H9 (cell line): ENCODE results near the gene TBC1D17. TPM values are rescaled to one million over a fixed set of nuclear protein-coding genes. Genes with fewer than 3 reads are reported as not detected.

Experiments used
- DNase-seq: peaks from one replicate; pipeline ENCODE4 v3.0.0-alpha.2; 2017
- H2AFZ ChIP-seq: one replicate; pipeline ENCODE4 v1.6.1; 2013; ENCODE audit warnings: mild to moderate bottlenecking, low read length, control low read depth, moderate library complexity
- H2AK5ac ChIP-seq: 2 replicates; pipeline ENCODE4 v1.6.1; 2013; ENCODE audit warnings: low read length, control low read depth, mixed read lengths; ENCODE audit not compliant: insufficient read length
- H2BK120ac ChIP-seq: one replicate; pipeline ENCODE4 v1.6.1; 2013; ENCODE audit warnings: low read depth, mild to moderate bottlenecking, low read length, control low read depth, inconsistent platforms; ENCODE audit not compliant: poor library complexity, severe bottlenecking
- H2BK12ac ChIP-seq: 2 replicates; pipeline ENCODE4 v1.6.1; 2013; ENCODE audit warnings: low read length, control low read depth, mixed read lengths, low read depth; ENCODE audit not compliant: insufficient read length
- H2BK15ac ChIP-seq: 2 replicates; pipeline ENCODE4 v1.6.1; 2013; ENCODE audit warnings: low read depth, low read length, control low read depth
- H2BK20ac ChIP-seq: one replicate; pipeline ENCODE4 v1.6.1; 2013; ENCODE audit warnings: low read depth, mild to moderate bottlenecking, low read length, control low read depth, inconsistent platforms; ENCODE audit not compliant: poor library complexity, severe bottlenecking
- H2BK5ac ChIP-seq: 2 replicates; pipeline ENCODE4 v1.6.1; 2013; ENCODE audit warnings: low read length, control low read depth, mixed read lengths; ENCODE audit not compliant: insufficient read length
- H3K14ac ChIP-seq: 2 replicates; pipeline ENCODE4 v1.6.1; 2013; ENCODE audit warnings: low read length, control low read depth; ENCODE audit not compliant: insufficient read depth
- H3K18ac ChIP-seq: 2 replicates; pipeline ENCODE4 v1.6.1; 2013; ENCODE audit warnings: low read depth, mild to moderate bottlenecking, mixed read lengths, low read length, control low read depth; ENCODE audit not compliant: insufficient read length
- H3K23ac ChIP-seq: 2 replicates; pipeline ENCODE4 v1.6.1; 2013; ENCODE audit warnings: low read length, control low read depth, mixed read lengths, low read depth; ENCODE audit not compliant: insufficient read length
- H3K23me2 ChIP-seq: 2 replicates; pipeline ENCODE4 v1.6.1; 2013; ENCODE audit warnings: low read depth, mild to moderate bottlenecking, mixed read lengths, low read length, control low read depth; ENCODE audit not compliant: insufficient read length, poor library complexity, severe bottlenecking
- H3K27ac ChIP-seq: 2 replicates; pipeline ENCODE4 v1.5.1; 2013; ENCODE audit warnings: low read length, control low read depth, mixed read lengths, low read depth; ENCODE audit not compliant: insufficient read length
- H3K27me3 ChIP-seq: 2 replicates; pipeline ENCODE4 v1.6.1; 2013; ENCODE audit warnings: low read length, control low read depth, inconsistent platforms; ENCODE audit not compliant: insufficient read depth
- H3K4ac ChIP-seq: 2 replicates; pipeline ENCODE4 v1.6.1; 2013; ENCODE audit warnings: low read depth, mild to moderate bottlenecking, control low read depth, inconsistent platforms, low read length, moderate library complexity
- H3K4me1 ChIP-seq: 2 replicates; pipeline ENCODE4 v1.6.1; 2013; ENCODE audit warnings: low read length, control low read depth, inconsistent platforms; ENCODE audit not compliant: insufficient read depth
- H3K4me2 ChIP-seq: 2 replicates; pipeline ENCODE4 v1.6.1; 2013; ENCODE audit warnings: low read length, control low read depth, mixed read lengths; ENCODE audit not compliant: insufficient read length, insufficient read depth
- H3K56ac ChIP-seq: 2 replicates; pipeline ENCODE4 v1.6.1; 2013; ENCODE audit warnings: low read depth, mild to moderate bottlenecking, mixed read lengths, low read length, control low read depth; ENCODE audit not compliant: insufficient read length
- H3K79me1 ChIP-seq: 2 replicates; pipeline ENCODE4 v1.6.1; 2013; ENCODE audit warnings: low read depth, mild to moderate bottlenecking, moderate library complexity, low read length, control low read depth, inconsistent platforms; ENCODE audit not compliant: insufficient read depth, poor library complexity, severe bottlenecking
- H3K79me2 ChIP-seq: 2 replicates; pipeline ENCODE4 v1.6.1; 2013; ENCODE audit warnings: low read length, control low read depth, inconsistent platforms; ENCODE audit not compliant: insufficient read depth
- H3K9ac ChIP-seq: 2 replicates; pipeline ENCODE4 v1.6.1; 2013; ENCODE audit warnings: low read length, control low read depth, mixed read lengths; ENCODE audit not compliant: insufficient read length; ENCODE audit errors: extremely low read depth
- H3K9me3 ChIP-seq: one replicate; pipeline ENCODE4 v1.6.1; 2013; ENCODE audit warnings: low read depth, low read length, inconsistent platforms; ENCODE audit not compliant: control insufficient read depth
- H3T11ph ChIP-seq: one replicate; pipeline ENCODE4 v1.6.1; 2013; ENCODE audit warnings: mild to moderate bottlenecking, low read length, control low read depth, inconsistent platforms
- H4K20me1 ChIP-seq: one replicate; pipeline ENCODE4 v1.6.1; 2013; ENCODE audit not compliant: control insufficient read depth, insufficient read length, insufficient read depth
- H4K5ac ChIP-seq: 2 replicates; pipeline ENCODE4 v1.6.1; 2013; ENCODE audit warnings: low read depth, mild to moderate bottlenecking, mixed read lengths, low read length, control low read depth; ENCODE audit not compliant: insufficient read length
- H4K8ac ChIP-seq: replicated peaks from 2 replicates; pipeline ENCODE4 v1.6.1; 2013; ENCODE audit warnings: low read length, control low read depth, mixed read lengths, low read depth; ENCODE audit not compliant: insufficient read length
- H4K91ac ChIP-seq: 2 replicates; pipeline ENCODE4 v1.6.1; 2013; ENCODE audit warnings: low read depth, mild to moderate bottlenecking, moderate library complexity, mixed read lengths, low read length, control low read depth; ENCODE audit not compliant: insufficient read length
- H3K27ac Mint-ChIP-seq, 3 experiments: 2 replicates in 2 of 3; 3 replicates in 1 of 3; pipeline ENCODE4 v1.8.0; 2020 to 2021; ENCODE audit warnings: mixed read lengths in 3 of 3, mild to moderate bottlenecking in 1 of 3, moderate library complexity in 1 of 3
- H3K27me3 Mint-ChIP-seq: 2 replicates; pipeline ENCODE4 v1.8.0; 2021; ENCODE audit warnings: low read depth, mild to moderate bottlenecking, moderate library complexity, mixed read lengths
- H3K36me3 Mint-ChIP-seq, 3 experiments: 2 replicates in 2 of 3; 3 replicates in 1 of 3; pipeline ENCODE4 v1.8.0; 2020 to 2021; ENCODE audit warnings: low read depth in 3 of 3, mixed read lengths in 3 of 3; ENCODE audit not compliant: insufficient read depth in 1 of 3
- H3K4me1 Mint-ChIP-seq, 2 experiments: 2 replicates each; pipeline ENCODE4 v1.8.0; 2020; ENCODE audit warnings: mixed read lengths in 2 of 2
- H3K4me3 Mint-ChIP-seq, 2 experiments: 2 replicates in 1 of 2; 3 replicates in 1 of 2; pipeline ENCODE4 v1.8.0; 2020 to 2021; ENCODE audit warnings: mild to moderate bottlenecking in 2 of 2, mixed read lengths in 2 of 2, moderate library complexity in 1 of 2
- H3K9me3 Mint-ChIP-seq, 2 experiments: 2 replicates in 1 of 2; 3 replicates in 1 of 2; pipeline ENCODE4 v1.8.0; 2020; ENCODE audit warnings: mild to moderate bottlenecking in 2 of 2, mixed read lengths in 2 of 2, moderate library complexity in 1 of 2
- WGBS: extraction: QIAGEN DNeasy Blood & Tissue Kit; methylation state at CpG from one replicate; pipeline ENCODE4 v1.1.7; 2013; ENCODE audit warnings: missing lambda C conversion rate, low lambda C conversion rate, mixed read lengths; ENCODE audit not compliant: insufficient read length; ENCODE audit errors: extremely low coverage; 5-methylcytosine and 5-hydroxymethylcytosine counted together
- total RNA-seq: library from RNA; stranded (reverse); gene quantifications from 2 replicates; pipeline ENCODE4 v1.2.1, GENCODE V29; 2021
- TF ChIP-seq, protein P1 (sequence below): fragments of 200-600 bp; sonication (generic); conservative IDR thresholded peaks from 3 replicates; pipeline ENCODE4 v1.8.0; 2021; ENCODE audit warnings: antibody characterized with exemption, mild to moderate bottlenecking

TBC1D17 gene
- total RNA-seq, 1 experiment from 2014 or later = 33.6 TPM

DNA sequence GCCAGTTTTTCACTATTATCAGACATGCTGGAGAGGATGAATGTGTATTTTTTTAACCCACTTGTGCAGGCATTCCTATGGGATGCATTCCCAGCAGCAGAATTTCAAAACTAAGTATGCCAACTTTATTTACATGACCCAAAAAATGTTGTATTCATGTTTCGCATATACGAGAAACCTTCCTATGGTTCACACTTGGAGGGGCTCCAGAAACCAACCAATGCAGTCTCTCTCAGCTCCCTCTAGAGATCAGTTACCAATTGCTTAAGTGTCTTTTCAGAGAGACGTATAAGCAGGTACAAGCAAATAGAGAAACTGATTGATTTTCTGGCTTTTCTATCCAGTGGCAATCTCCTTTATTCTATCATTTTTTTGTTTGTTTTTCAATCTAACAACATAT lies 32.1 kb upstream of the TBC1D17 start:
- no CpG with 5 or more reads among the region's 3 CpGs for WGBS
- no peak overlapping the region for H3K27ac ChIP-seq

More for the DNA sequence above, 32.1 kb upstream of the TBC1D17 start:
- H3K79me2 ChIP-seq = no peaks in the 10 kb centered on the region
- no peak overlapping the region for H3K27ac Mint-ChIP-seq
- H3K4me1 ChIP-seq = no peaks in the 10 kb centered on the region; the same call in 1 of the 2 replicates
- peaks cover 18 to 23% (median 18%) of the 10 kb centered on the region in 3 experiments for H3K36me3 Mint-ChIP-seq
- H4K91ac ChIP-seq = no peak overlapping the region
- H4K20me1 ChIP-seq = no peaks in the 10 kb centered on the region
- H3K9ac ChIP-seq = no peak overlapping the region
- H2BK20ac ChIP-seq = no peak overlapping the region
- H4K5ac ChIP-seq = no peak overlapping the region
- H3K14ac ChIP-seq = no peak overlapping the region
- no peaks in the 10 kb centered on the region for H3K9me3 ChIP-seq
- no peak overlapping the region for H3T11ph ChIP-seq
- no peak overlapping the region for H3K4me2 ChIP-seq
- H3K56ac ChIP-seq = no peak overlapping the region
- TF ChIP-seq, protein P1, sequence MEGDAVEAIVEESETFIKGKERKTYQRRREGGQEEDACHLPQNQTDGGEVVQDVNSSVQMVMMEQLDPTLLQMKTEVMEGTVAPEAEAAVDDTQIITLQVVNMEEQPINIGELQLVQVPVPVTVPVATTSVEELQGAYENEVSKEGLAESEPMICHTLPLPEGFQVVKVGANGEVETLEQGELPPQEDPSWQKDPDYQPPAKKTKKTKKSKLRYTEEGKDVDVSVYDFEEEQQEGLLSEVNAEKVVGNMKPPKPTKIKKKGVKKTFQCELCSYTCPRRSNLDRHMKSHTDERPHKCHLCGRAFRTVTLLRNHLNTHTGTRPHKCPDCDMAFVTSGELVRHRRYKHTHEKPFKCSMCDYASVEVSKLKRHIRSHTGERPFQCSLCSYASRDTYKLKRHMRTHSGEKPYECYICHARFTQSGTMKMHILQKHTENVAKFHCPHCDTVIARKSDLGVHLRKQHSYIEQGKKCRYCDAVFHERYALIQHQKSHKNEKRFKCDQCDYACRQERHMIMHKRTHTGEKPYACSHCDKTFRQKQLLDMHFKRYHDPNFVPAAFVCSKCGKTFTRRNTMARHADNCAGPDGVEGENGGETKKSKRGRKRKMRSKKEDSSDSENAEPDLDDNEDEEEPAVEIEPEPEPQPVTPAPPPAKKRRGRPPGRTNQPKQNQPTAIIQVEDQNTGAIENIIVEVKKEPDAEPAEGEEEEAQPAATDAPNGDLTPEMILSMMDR = no peak
- no peak overlapping the region for H3K18ac ChIP-seq
- H2AK5ac ChIP-seq = no peak overlapping the region
- H3K9me3 Mint-ChIP-seq = peaks cover 0 to 4% of the 10 kb centered on the region in 2 experiments; a peak in 2 of 5 replicates
- H3K79me1 ChIP-seq = no peaks in the 10 kb centered on the region
- H4K8ac ChIP-seq = no peak overlapping the region
- peaks cover 10 to 11% of the 10 kb centered on the region in 2 experiments for H3K4me1 Mint-ChIP-seq
- H3K23ac ChIP-seq = no peak overlapping the region
- H3K27me3 ChIP-seq = no peaks in the 10 kb centered on the region
- H2BK5ac ChIP-seq = no peak overlapping the region
- peaks cover 1% of the 10 kb centered on the region for H3K27me3 Mint-ChIP-seq
- no peak overlapping the region for H3K4me3 Mint-ChIP-seq
- H3K4ac ChIP-seq = no peak overlapping the region
- no peak overlapping the region for H2BK15ac ChIP-seq
- DNase-seq = no peak
- H2AFZ ChIP-seq = no peak overlapping the region
- peaks cover 4% of the 10 kb centered on the region for H3K23me2 ChIP-seq
- H2BK120ac ChIP-seq = no peak overlapping the region
- H2BK12ac ChIP-seq = no peak overlapping the region
